Activated T-helper 1 cell treated with anti-CD3 and anti-CD28 coated beads, Interleukin-2, amount 50 U/mL, for 16 hours (primary cell): ENCODE results near the gene PHF21A.
"Not testable (repeated sequence)": the region's sequence is repeated elsewhere in the genome, so short reads cannot be mapped to it uniquely, and the experiment has no call there.

Experiments
- DNase-seq, 2 donors: peaks; one replicate each; pipeline ENCODE4 v3.0.0-alpha.2; 2020; ENCODE audit warnings: low read depth in 1 of 2, low spot score in 1 of 2

PHF21A gene

GRCh38 chr11:46036969-46037368 is 84.3 kb downstream of the PHF21A start:
- no peak for DNase-seq

- DNase-seq: no peak
Measured at GRCh38 chr11:46036009-46036408, 85.2 kb downstream of the PHF21A start.

GRCh38 chr11:46034041-46034440 is 87.2 kb downstream of the PHF21A start:
- DNase-seq: no peak

- no peak for DNase-seq
Measured at GRCh38 chr11:46026606-46027293, 94.5 kb downstream of the PHF21A start.

- DNase-seq: no peak
Measured at GRCh38 chr11:46020084-46020599, 101.1 kb downstream of the PHF21A start.

GRCh38 chr11:46018651-46019050 is 102.6 kb downstream of the PHF21A start:
- no peak for DNase-seq

- DNase-seq: no peak
Measured at GRCh38 chr11:46017341-46017740, 103.9 kb downstream of the PHF21A start.

GRCh38 chr11:46015941-46016340 is 105.3 kb downstream of the PHF21A start:
- no peak for DNase-seq

- not testable (repeated sequence) for DNase-seq
Measured at GRCh38 chr11:46014168-46014567, 107.1 kb downstream of the PHF21A start.

GRCh38 chr11:46012185-46012584 is 109.1 kb downstream of the PHF21A start:
- no peak for DNase-seq

GRCh38 chr11:46010100-46010499 is 111.2 kb downstream of the PHF21A start:
- DNase-seq: no peak

GRCh38 chr11:46009647-46010046 is 111.6 kb downstream of the PHF21A start:
- no peak for DNase-seq

- DNase-seq: no peak
Measured at GRCh38 chr11:46006418-46007070, 114.7 kb downstream of the PHF21A start.

GRCh38 chr11:46003572-46003971 is 117.7 kb downstream of the PHF21A start:
- DNase-seq: no peak

GRCh38 chr11:46002189-46002588 is 119.1 kb downstream of the PHF21A start:
- DNase-seq: no peak

- DNase-seq: no peak
Measured at GRCh38 chr11:46001448-46001914, 119.8 kb downstream of the PHF21A start.

- no peak for DNase-seq
Measured at GRCh38 chr11:45997599-45997998, 123.7 kb downstream of the PHF21A start.

GRCh38 chr11:45995342-45995734 is 125.9 kb downstream of the PHF21A start:
- DNase-seq: no peak

- no peak for DNase-seq
Measured at GRCh38 chr11:45994371-45995341, 126.6 kb downstream of the PHF21A start.

- DNase-seq: no peak
Measured at GRCh38 chr11:45993531-45994001, 127.7 kb downstream of the PHF21A start.

- DNase-seq: no peak
Measured at GRCh38 chr11:45988921-45989320, 132.3 kb downstream of the PHF21A start.
